Stimulated activated CD4-positive, alpha-beta T cell treated with anti-CD3 and anti-CD28 coated beads, Interleukin-15, amount 100 ng/mL, for 1 hour (primary cell): ENCODE data around the gene VRK2.
"Not testable (repeated sequence)": the region's sequence is repeated elsewhere in the genome, so short reads cannot be mapped to it uniquely, and the experiment has no call there.

Experiments
- DNase-seq, 2 donors: peaks; one replicate each; pipeline ENCODE4 v3.0.0-alpha.2; 2020; ENCODE audit warnings: low read depth in 1 of 2, low spot score in 1 of 2

Gene VRK2

GRCh38 chr2:58158481-58158880, 111.9 kb downstream of the VRK2 start:
- DNase-seq: no peak

DNA sequence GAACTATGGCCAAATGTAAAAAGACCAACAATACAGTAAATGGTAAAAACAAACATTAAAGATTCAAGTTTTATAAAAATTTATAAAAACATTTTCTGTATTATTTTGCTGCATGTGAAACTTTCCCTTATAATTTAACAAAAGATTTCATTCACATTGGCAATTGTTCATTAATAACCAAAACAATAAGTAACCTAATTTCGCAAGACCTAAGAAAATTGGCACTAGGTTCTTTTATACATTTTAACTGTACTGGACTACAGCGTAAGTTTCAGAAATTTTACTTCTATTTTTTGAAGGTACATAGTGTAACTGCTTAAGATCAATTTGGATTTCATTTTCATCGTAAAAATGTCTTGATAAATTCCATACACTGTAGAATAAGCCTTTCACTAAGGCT, 117.3 kb downstream of the VRK2 start:
- no peak for DNase-seq

DNA sequence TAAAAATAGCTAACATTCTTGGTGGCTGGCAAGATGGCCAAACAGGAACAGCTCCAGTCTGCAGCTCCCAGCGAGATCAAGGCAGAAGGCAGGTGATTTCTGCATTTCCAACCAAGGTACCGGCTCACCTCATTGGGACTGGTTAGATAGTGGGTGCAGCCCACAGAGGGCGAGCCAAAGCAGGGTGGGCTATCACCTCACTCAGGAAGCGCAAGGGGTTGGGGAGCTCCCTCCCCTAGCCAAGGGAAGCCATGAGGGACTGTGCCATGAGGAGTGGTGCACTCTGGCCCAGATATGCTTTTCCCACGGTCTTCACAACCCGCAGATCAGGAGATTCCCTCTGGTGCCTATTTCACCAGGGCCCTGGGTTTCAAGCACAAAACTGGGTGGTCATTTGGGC, 121.5 kb downstream of the VRK2 start:
- not testable (repeated sequence) for DNase-seq

- DNase-seq: not testable (repeated sequence)
These were observed 123.2 kb downstream of the VRK2 start for GRCh38 chr2:58169845-58170244.

DNA sequence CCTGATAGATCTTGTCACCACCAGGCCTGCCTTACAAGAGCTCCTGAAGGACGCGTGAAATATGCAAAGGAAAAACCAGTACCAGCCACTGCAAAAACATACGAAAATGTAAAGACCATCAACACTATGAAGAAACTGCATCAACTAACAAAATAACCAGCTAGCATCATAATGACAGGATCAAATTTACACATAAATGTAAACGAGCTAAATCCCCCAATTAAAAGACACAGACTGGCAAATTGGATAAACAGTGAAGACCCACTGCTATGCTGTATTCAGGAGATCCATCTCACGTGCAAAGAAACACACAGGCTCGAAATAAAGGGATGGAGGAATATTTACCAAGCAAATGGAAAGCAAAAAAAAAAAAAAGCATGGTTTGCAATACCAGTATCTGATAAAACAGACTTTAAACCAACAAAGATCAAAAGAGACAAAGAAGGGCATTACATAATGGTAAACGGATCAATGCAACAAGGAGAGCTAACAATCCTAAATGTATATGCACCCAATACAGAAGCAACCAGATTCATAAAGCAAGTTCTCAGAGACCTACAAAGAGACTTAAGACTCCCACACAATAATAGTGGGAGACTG, 123.8 kb downstream of the VRK2 start:
- not testable (repeated sequence) for DNase-seq

DNA sequence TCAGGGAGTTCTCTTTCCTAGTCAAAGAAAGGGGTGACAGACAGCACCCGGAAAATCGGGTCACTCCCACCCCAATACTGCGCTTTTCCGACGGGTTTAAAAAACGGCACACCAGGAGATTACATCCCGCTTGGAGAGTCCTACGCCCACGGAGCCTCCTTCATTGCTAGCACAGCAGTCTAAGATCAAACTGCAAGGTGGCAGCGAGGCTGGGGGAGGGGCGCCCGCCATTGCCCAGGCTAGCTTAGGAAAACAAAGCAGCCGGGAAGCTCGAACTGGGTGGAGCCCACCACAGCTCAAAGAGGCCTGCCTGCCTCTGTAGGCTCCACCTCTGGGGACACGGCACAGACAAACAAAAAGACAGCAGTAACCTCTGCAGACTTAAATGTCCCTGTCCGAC, 125.2 kb downstream of the VRK2 start:
- not testable (repeated sequence) for DNase-seq

- not testable (repeated sequence) for DNase-seq
These were observed 130.6 kb downstream of the VRK2 start for GRCh38 chr2:58177187-58177586.

DNA sequence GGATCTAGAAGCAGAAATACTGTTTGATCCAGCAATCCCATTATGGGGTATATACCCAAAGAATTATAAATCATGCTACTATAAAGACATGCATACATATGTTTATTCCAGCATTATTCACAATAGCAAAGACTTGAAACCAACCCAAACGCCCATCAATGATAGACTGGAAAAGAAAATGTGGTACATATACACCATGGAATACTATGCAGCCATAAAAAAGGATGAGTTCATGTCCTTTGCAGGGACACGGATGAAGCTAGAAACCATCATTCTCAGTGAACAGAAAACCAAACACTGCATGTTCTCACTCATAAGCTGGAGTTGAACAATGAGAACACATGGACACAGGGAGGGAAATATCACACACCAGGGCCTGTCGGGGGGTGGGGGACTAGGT, 133.6 kb downstream of the VRK2 start:
- DNase-seq: not testable (repeated sequence)

DNA sequence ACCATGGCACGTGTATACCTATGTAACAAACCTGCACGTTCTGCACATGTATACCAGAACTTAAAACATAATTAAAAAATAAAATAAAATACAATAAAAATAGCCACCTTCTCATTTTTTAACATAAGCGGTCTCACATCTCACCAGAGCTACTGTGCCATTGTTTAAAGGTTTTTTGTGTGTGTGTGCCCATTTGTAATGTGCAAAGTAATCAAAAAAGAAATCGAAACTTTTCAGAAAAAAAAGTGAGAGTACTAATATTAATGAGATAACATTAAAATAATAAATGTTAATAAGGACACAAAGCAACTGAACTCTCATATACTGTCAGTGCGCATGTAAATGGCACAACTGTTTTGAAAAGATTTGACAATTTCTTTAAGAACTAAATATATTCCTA, 134.0 kb downstream of the VRK2 start:
- no peak for DNase-seq

GRCh38 chr2:58182527-58182926, 135.9 kb downstream of the VRK2 start:
- no peak for DNase-seq

DNA sequence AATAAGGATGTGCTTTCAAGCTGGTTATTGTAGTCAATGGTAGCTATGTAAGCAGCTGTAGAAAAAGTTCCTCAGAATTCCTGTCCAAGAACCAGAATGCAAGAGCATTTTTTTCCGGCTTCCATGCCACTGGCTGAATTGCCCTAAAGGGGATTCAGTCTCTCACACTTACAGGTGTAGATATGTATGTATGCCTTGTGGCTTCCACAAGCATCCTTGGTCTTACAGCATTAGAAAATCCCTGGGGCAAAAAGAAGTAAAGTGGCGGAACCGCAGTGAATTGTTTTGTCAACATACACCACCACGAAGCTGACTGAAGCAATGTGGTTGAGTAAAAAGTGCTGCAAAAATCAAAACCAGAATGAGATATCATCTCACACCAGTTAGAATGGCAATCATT, 139.9 kb downstream of the VRK2 start:
- no peak for DNase-seq

DNA sequence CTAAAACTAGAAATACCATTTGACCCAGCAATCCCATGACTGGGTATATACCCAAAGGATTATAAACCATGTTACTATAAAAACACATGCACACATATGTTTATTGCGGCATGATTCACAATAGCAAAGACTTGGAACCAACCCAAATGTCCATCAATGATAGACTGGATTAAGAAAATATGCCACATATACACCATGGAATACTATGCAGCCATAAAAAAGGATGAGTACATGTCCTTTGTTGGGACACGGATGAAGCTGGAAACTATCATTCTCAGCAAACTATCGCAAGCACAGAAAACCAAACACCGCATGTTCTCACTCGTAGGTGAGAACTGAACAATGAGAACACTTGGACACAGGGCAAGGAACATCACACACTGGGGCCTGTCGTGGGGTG, 140.4 kb downstream of the VRK2 start:
- not testable (repeated sequence) for DNase-seq

GRCh38 chr2:58194458-58194857, 147.9 kb downstream of the VRK2 start:
- DNase-seq: no peak

DNA sequence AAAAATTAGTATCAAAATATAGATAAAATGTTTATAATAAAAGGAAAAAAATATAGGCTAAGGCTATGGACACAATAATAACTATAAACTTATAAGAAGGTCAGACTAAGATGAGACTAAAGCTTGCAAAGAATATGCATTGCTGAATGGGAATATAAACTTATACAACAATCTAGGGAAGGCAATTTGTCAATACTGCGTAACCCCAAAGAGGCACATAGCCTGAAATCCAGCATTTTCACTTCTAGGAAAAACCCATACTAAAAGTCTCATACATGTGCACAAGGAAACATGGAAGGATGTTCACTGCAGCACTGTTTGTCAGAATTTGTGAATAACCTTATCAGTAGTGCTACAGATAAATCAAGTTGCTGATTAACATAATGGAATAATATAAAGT, 149.1 kb downstream of the VRK2 start:
- no peak for DNase-seq

DNA sequence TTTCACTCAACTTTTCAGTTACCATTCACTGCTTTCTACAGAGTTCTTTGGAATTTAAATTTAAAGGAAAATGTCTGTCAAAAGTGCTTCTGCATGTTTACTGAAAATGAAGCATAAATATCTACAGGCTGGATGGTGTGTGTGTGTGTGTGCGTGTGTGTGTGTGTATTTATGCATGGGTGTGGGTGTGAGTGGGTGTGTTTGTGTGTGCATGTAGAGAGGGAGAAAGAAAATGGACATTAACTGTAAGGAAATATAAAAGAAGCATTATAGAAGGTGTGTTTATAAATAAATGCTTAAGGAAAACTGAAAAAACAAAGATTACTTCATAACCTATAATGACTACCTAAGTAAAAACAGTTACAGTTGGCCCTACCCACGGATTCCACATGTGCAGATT, 151.3 kb downstream of the VRK2 start:
- no peak for DNase-seq

DNA sequence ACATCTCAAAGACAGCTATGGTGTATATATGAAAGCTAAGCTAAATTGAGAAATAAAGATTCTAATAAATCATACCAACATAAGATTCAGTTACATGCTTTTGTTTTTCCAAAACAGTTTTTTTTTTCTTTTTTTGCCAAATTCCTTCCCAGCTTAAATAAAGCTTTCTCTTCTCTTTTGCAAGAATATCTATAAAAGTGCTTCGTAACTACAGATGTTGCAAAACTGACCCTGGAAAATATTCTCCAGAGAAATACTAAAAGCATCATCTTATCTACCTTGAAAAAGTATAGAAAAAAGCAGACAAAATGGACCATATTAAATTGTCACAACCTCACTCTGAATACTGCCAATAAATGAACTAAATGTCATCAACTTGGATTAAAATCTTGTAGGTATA, 155.8 kb downstream of the VRK2 start:
- DNase-seq: no peak

DNA sequence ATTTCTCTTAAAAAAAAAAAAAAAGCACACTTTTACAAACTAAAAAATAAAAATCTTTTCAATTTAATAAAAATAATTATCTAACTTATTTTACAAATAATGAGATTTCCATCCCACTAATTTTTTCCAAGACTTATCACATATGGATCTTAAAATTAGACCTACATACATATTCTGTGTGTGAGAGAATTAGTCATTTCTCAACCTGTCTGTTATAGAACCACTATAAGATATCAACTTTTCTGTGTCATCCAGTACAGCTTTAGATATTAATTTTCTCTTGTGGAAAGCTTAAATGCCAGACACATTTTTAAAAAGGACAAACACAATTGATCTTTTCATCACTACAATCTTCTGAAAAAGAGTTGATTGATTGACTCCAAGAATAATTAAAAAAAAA, 156.4 kb downstream of the VRK2 start:
- DNase-seq: no peak

- DNase-seq: no peak
These were observed 157.8 kb downstream of the VRK2 start for GRCh38 chr2:58204195-58204959.

DNA sequence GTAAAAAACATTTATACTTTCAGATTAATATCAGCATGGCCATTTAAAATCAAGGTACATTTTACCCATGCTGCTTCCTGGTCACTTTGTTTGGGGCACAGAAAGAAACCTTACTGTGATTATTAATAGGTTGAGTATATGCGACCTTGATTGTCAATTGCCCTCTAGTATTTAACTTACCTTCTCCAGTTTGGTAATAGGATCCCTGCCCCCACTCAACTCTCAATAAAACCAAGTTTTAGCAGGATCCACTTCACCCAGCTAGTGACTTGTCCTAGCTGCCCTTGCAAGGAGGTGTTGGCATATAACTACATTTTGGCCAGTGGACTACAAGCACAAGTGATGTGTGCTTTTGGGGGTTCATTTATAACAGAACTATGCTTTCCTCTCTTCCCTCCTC, 160.2 kb downstream of the VRK2 start:
- DNase-seq: no peak

GRCh38 chr2:58207189-58207588, 160.6 kb downstream of the VRK2 start:
- no peak for DNase-seq
